ENCODE measurements around the gene ARIH1.
"Not testable (repeated sequence)": the region's sequence is repeated elsewhere in the genome, so short reads cannot be mapped to it uniquely, and the experiment has no call there.

GRCh38 chr15:72476330-72476729 lies 2.2 kb downstream of the ARIH1 start:
- TF ChIP-seq CTCF, POLR2A (IDR thresholded peaks at IDR 0.05): not testable (repeated sequence)

All from thyroid gland (tissue), 4 donors.